Upper lobe of left lung (tissue), 4 donors: ENCODE data around the gene KCNJ1.

ENCODE experiments used
- EP300 ChIP-seq, 4 donors: sonication (generic); formaldehyde crosslinking; IDR thresholded peaks; one replicate each; pipeline ENCODE4 v1.5.1; 2017; ENCODE audit warnings: antibody characterized with exemption in 4 of 4, control low read depth in 2 of 4
- POLR2A ChIP-seq, 4 donors: fragments of 450-650 bp; IDR thresholded peaks; one replicate each; pipeline ENCODE4 v1.5.1; 2016 to 2017; ENCODE audit warnings: antibody characterized with exemption in 4 of 4, mild to moderate bottlenecking in 2 of 4
- POLR2AphosphoS5 ChIP-seq, 2 donors: sonication (generic); formaldehyde crosslinking; IDR thresholded peaks; one replicate each; pipeline ENCODE4 v1.5.1; 2017; ENCODE audit warnings: antibody characterized with exemption in 2 of 2
- TF ChIP-seq, protein P1 (sequence below), 6 experiments: fragments of 450-650 bp in 4 of 6; fragments of 200-600 bp in 2 of 6; sonication (generic) in 2 of 6; IDR thresholded peaks; one replicate each; pipeline ENCODE4 v1.5.1; 2016 to 2019; ENCODE audit warnings: antibody characterized with exemption in 6 of 6

GRCh38 chr11:128871168-128871610 lies 4.1 kb upstream of the KCNJ1 start:
- no peak for TF ChIP-seq POLR2A (IDR thresholded peaks at IDR 0.05)
- TF ChIP-seq, protein P1, sequence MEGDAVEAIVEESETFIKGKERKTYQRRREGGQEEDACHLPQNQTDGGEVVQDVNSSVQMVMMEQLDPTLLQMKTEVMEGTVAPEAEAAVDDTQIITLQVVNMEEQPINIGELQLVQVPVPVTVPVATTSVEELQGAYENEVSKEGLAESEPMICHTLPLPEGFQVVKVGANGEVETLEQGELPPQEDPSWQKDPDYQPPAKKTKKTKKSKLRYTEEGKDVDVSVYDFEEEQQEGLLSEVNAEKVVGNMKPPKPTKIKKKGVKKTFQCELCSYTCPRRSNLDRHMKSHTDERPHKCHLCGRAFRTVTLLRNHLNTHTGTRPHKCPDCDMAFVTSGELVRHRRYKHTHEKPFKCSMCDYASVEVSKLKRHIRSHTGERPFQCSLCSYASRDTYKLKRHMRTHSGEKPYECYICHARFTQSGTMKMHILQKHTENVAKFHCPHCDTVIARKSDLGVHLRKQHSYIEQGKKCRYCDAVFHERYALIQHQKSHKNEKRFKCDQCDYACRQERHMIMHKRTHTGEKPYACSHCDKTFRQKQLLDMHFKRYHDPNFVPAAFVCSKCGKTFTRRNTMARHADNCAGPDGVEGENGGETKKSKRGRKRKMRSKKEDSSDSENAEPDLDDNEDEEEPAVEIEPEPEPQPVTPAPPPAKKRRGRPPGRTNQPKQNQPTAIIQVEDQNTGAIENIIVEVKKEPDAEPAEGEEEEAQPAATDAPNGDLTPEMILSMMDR (IDR thresholded peaks at IDR 0.05): no peak
- TF ChIP-seq EP300 (IDR thresholded peaks at IDR 0.05): no peak
- no peak for TF ChIP-seq POLR2AphosphoS5 (IDR thresholded peaks at IDR 0.05)
